Liver (tissue), 9 donors: Measurements from ENCODE around the gene ZFX. TPM values are rescaled to one million over a fixed set of nuclear protein-coding genes. Genes with fewer than 3 reads are reported as not detected.

Experiments
- DNase-seq: peaks from one replicate; pipeline ENCODE4 v3.0.0-alpha.2; 2017; ENCODE audit warnings: low spot score
- H3K27ac ChIP-seq, 2 donors: one replicate each; pipeline ENCODE4 v1.7.0; 2013; ENCODE audit warnings: inconsistent platforms in 2 of 2, low read length in 2 of 2, control low read depth in 1 of 2, low read depth in 1 of 2, mild to moderate bottlenecking in 1 of 2
- H3K27me3 ChIP-seq, 4 donors: one replicate each; pipeline versions ENCODE4 v1.6.1 to v1.7.0; 2013; ENCODE audit warnings: low read length in 3 of 4, inconsistent platforms in 1 of 4, mild to moderate bottlenecking in 1 of 4, moderate library complexity in 1 of 4; ENCODE audit not compliant: control insufficient read depth in 4 of 4, insufficient read depth in 4 of 4
- H3K36me3 ChIP-seq, 4 donors: one replicate each; pipeline versions ENCODE4 v1.6.1 to v1.7.0; 2013; ENCODE audit warnings: low read length in 3 of 4, mild to moderate bottlenecking in 3 of 4, low read depth in 1 of 4, moderate library complexity in 1 of 4; ENCODE audit not compliant: control insufficient read depth in 4 of 4, insufficient read depth in 3 of 4
- H3K4me1 ChIP-seq, 4 donors: one replicate each; pipeline versions ENCODE4 v1.6.1 to v1.7.0; 2013; ENCODE audit warnings: low read length in 3 of 4, mild to moderate bottlenecking in 3 of 4, moderate library complexity in 1 of 4; ENCODE audit not compliant: control insufficient read depth in 4 of 4, insufficient read depth in 4 of 4
- H3K4me3 ChIP-seq, 3 donors: one replicate each; pipeline versions ENCODE4 v1.6.1 to v1.7.0; 2013; ENCODE audit warnings: low read length in 3 of 3, control low read depth in 1 of 3, low read depth in 1 of 3, mild to moderate bottlenecking in 1 of 3
- H3K9ac ChIP-seq, 2 donors: one replicate each; pipeline ENCODE4 v1.7.0; 2013; ENCODE audit warnings: low read length in 2 of 2, mild to moderate bottlenecking in 2 of 2, moderate library complexity in 2 of 2, control low read depth in 1 of 2, low read depth in 1 of 2
- H3K9me3 ChIP-seq, 4 donors: one replicate each; pipeline versions ENCODE4 v1.6.1 to v1.7.0; 2013; ENCODE audit warnings: low read length in 3 of 4; ENCODE audit not compliant: control insufficient read depth in 4 of 4
- EGR1 ChIP-seq, 2 donors: IDR thresholded peaks; 2 replicates each; pipeline ENCODE4 v1.6.1; 2016 to 2018; ENCODE audit warnings: antibody characterized with exemption in 2 of 2, low read depth in 2 of 2
- FOXA2 ChIP-seq: IDR thresholded peaks from 2 replicates; pipeline ENCODE4 v1.6.1; 2016; ENCODE audit warnings: antibody characterized with exemption
- GABPA ChIP-seq, 2 donors: IDR thresholded peaks in 1 of 2; conservative IDR thresholded peaks in 1 of 2; 2 replicates each; pipeline ENCODE4 v1.6.1; 2016; ENCODE audit warnings: antibody characterized with exemption in 2 of 2, mild to moderate bottlenecking in 1 of 2, moderate library complexity in 1 of 2
- HNF4G ChIP-seq: IDR thresholded peaks from 2 replicates; pipeline ENCODE4 v1.6.1; 2016; ENCODE audit warnings: antibody characterized with exemption
- NR2F2 ChIP-seq: IDR thresholded peaks from 2 replicates; pipeline ENCODE4 v1.6.1; 2016; ENCODE audit warnings: antibody characterized with exemption
- SP1 ChIP-seq: IDR thresholded peaks from 2 replicates; pipeline ENCODE4 v1.6.1; 2018; ENCODE audit warnings: antibody characterized with exemption, mild to moderate bottlenecking
- TAF1 ChIP-seq: conservative IDR thresholded peaks from 2 replicates; pipeline ENCODE4 v1.6.1; 2016; ENCODE audit warnings: antibody characterized with exemption, mild to moderate bottlenecking
- YY1 ChIP-seq: IDR thresholded peaks from 2 replicates; pipeline ENCODE4 v1.6.1; 2016; ENCODE audit warnings: antibody characterized with exemption, mild to moderate bottlenecking
- WGBS: extraction: QIAGEN DNeasy Blood & Tissue Kit; methylation state at CpG from one replicate; pipeline ENCODE4 v1.1.7; 2013; 5-methylcytosine and 5-hydroxymethylcytosine counted together
- polyA plus RNA-seq, 2 donors: library from polyadenylated mRNA; stranded (reverse) in 1 of 2; unstranded in 1 of 2; fragments of 200-250 nt in 1 of 2; fragments of >200 nt in 1 of 2; fragmentation: Nextera tagmentation in 1 of 2; extraction: Ambion mirVana in 1 of 2; gene quantifications; one replicate each; pipeline versions ENCODE4 v1.2.1 to v1.2.3, GENCODE V29; 2013 to 2015
- total RNA-seq, 2 donors: library from RNA; depleted of rRNA; stranded (reverse); fragments of >200 nt; gene quantifications; one replicate each; pipeline ENCODE4 v1.2.3, GENCODE V29; 2014
- TF ChIP-seq, protein P1 (sequence below): IDR thresholded peaks from 2 replicates; pipeline ENCODE4 v1.6.1; 2016; ENCODE audit warnings: antibody characterized with exemption
- TF ChIP-seq, protein P2 (sequence below): IDR thresholded peaks from 2 replicates; pipeline ENCODE4 v1.6.1; 2016; ENCODE audit warnings: antibody characterized with exemption, mild to moderate bottlenecking
- TF ChIP-seq, protein P3 (sequence below): IDR thresholded peaks from 2 replicates; pipeline ENCODE4 v1.6.1; 2016; ENCODE audit warnings: antibody characterized with exemption
- donor health status: healthy.
- donor health status: healthy.
- donor health status: healthy.
- donor health status: healthy.
- donor health status: healthy.

ZFX gene
- total and polyA plus RNA-seq, 4 donors: 3.8 to 50.0 (median 19.0) TPM

DNA sequence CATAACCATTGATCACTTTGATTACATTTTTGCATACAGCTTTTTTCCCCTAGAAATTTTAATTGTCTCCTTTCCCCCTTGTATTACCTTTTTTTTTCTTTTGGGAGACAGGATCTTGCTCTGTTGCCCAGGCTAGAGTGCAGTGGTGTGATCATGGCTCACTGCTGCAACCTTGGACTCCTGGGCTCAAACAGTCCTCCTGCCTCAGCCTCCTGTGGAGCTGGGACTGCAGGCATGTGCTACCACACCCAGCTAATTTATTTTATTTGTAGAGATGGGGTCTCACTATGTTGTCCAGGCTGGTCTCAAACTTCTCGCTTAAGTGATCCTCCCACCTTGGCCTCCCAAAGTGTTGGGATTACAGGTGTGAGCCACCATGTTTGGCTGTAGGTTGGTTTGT lies 47.0 kb downstream of the ZFX start:
- no peak overlapping the region for H3K27ac ChIP-seq
- TF ChIP-seq GABPA (IDR thresholded peaks at IDR 0.05 in 1 of 2, conservative IDR thresholded peaks at IDR 0.05 in 1 of 2): no peak
- no peak for TF ChIP-seq NR2F2
- TF ChIP-seq, protein P1, sequence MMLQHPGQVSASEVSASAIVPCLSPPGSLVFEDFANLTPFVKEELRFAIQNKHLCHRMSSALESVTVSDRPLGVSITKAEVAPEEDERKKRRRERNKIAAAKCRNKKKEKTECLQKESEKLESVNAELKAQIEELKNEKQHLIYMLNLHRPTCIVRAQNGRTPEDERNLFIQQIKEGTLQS: no peak
- TF ChIP-seq YY1: no peak
- H3K36me3 ChIP-seq: no peaks in the 10 kb centered on the region
- H3K4me1 ChIP-seq: peaks cover 2 to 46% (median 32%) of the 10 kb centered on the region in 4 donors
- 98% methylated on average over 1 of the region's 1 CpG for WGBS
- no peak for DNase-seq
- H3K4me3 ChIP-seq: no peak overlapping the region
- H3K9ac ChIP-seq: no peak overlapping the region
- no peaks in the 10 kb centered on the region for H3K9me3 ChIP-seq
- H3K27me3 ChIP-seq: no peaks in the 10 kb centered on the region

DNA sequence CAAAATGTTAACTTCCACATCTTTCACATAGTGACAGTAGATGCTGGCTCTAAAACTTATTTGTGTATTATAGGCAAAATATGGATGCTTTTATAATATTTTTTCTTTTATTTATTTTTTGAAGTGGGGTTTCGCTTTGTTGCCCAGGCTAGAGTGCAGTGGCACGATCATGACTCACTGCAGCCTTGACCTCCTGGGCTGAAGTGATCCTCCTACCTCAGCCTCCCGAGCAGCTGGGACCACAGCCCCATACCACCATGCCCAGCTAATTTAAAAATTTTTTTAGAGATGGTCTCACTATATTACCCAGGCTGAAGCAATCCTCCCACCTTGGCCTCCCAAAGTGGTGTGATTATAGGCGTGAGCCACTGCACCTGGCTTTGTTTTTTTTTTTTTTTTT lies 48.6 kb downstream of the ZFX start:
- Histone ChIP-seq H3K36me3 (peaks cover 0 to 6% (median 2%) of the 10 kb centered on the region in 4 donors), H3K9ac (no peak overlapping the region), H3K27me3 (no peaks in the 10 kb centered on the region), H3K27ac (no peak overlapping the region), H3K9me3 (no peaks in the 10 kb centered on the region), H3K4me3 (no peak overlapping the region), H3K4me1 (peaks cover 4 to 36% (median 27%) of the 10 kb centered on the region in 4 donors)
- no peak for TF ChIP-seq GABPA (IDR thresholded peaks at IDR 0.05 in 1 of 2, conservative IDR thresholded peaks at IDR 0.05 in 1 of 2)
- no peak for DNase-seq
- WGBS: 97% methylated on average over 4 of the region's 4 CpGs

DNA sequence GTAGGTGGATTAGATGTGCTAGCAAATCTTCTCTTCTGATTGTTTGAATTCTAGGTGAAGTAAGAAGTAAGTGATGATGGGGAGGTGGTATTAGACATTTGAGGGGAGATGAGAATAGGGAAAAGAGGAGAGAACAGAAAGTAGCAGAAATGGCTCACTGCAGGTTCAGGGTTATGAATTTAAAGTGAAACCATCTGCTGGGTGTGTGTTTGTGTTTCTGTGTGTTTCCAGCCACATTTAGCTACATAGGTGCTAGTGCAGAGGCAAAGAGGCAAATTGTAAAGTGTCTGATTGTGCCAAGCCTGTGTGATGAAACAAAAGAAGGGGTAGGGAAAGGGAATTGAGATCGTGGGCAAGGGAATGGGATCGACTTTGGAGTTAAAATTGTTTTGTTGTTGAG lies 50.6 kb downstream of the ZFX start:
- TF ChIP-seq, protein P2, sequence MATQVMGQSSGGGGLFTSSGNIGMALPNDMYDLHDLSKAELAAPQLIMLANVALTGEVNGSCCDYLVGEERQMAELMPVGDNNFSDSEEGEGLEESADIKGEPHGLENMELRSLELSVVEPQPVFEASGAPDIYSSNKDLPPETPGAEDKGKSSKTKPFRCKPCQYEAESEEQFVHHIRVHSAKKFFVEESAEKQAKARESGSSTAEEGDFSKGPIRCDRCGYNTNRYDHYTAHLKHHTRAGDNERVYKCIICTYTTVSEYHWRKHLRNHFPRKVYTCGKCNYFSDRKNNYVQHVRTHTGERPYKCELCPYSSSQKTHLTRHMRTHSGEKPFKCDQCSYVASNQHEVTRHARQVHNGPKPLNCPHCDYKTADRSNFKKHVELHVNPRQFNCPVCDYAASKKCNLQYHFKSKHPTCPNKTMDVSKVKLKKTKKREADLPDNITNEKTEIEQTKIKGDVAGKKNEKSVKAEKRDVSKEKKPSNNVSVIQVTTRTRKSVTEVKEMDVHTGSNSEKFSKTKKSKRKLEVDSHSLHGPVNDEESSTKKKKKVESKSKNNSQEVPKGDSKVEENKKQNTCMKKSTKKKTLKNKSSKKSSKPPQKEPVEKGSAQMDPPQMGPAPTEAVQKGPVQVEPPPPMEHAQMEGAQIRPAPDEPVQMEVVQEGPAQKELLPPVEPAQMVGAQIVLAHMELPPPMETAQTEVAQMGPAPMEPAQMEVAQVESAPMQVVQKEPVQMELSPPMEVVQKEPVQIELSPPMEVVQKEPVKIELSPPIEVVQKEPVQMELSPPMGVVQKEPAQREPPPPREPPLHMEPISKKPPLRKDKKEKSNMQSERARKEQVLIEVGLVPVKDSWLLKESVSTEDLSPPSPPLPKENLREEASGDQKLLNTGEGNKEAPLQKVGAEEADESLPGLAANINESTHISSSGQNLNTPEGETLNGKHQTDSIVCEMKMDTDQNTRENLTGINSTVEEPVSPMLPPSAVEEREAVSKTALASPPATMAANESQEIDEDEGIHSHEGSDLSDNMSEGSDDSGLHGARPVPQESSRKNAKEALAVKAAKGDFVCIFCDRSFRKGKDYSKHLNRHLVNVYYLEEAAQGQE: no peak
- TF ChIP-seq, protein P3, sequence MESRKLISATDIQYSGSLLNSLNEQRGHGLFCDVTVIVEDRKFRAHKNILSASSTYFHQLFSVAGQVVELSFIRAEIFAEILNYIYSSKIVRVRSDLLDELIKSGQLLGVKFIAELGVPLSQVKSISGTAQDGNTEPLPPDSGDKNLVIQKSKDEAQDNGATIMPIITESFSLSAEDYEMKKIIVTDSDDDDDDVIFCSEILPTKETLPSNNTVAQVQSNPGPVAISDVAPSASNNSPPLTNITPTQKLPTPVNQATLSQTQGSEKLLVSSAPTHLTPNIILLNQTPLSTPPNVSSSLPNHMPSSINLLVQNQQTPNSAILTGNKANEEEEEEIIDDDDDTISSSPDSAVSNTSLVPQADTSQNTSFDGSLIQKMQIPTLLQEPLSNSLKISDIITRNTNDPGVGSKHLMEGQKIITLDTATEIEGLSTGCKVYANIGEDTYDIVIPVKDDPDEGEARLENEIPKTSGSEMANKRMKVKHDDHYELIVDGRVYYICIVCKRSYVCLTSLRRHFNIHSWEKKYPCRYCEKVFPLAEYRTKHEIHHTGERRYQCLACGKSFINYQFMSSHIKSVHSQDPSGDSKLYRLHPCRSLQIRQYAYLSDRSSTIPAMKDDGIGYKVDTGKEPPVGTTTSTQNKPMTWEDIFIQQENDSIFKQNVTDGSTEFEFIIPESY: no peak
- no peak for TF ChIP-seq SP1
- TF ChIP-seq EGR1 (IDR thresholded peaks at IDR 0.05; ENCODE audit: low read depth in 2 of 2): no peak
- TF ChIP-seq, protein P1: no peak
- no peak for TF ChIP-seq TAF1
- TF ChIP-seq YY1: no peak
- no peak for TF ChIP-seq FOXA2
- TF ChIP-seq HNF4G: no peak
- 53% methylated on average over 2 of the region's 2 CpGs for WGBS
- no peaks in the 10 kb centered on the region for H3K9me3 ChIP-seq
- peaks cover 3 to 30% (median 22%) of the 10 kb centered on the region in 4 donors for H3K4me1 ChIP-seq
- DNase-seq: no peak
- no peak overlapping the region for H3K27ac ChIP-seq
- peaks cover 0 to 6% (median 2%) of the 10 kb centered on the region in 4 donors for H3K36me3 ChIP-seq
- H3K4me3 ChIP-seq: no peak overlapping the region
- no peak overlapping the region for H3K9ac ChIP-seq
- H3K27me3 ChIP-seq: no peaks in the 10 kb centered on the region
